Mammary epithelial cell (primary cell): ENCODE results near the gene KCTD18.

Source experiments
- CTCF ChIP-seq, 2 donors: IDR thresholded peaks in 1 of 2; conservative IDR thresholded peaks in 1 of 2; 2 replicates each; pipeline ENCODE4 v1.5.1; 2011 to 2012; ENCODE audit warnings: inconsistent platforms in 2 of 2, low read length in 2 of 2, mild to moderate bottlenecking in 2 of 2, control low read depth in 1 of 2, low read depth in 1 of 2; ENCODE audit not compliant: insufficient read depth in 1 of 2; ENCODE audit errors: extremely low read depth in 1 of 2
- EZH2 ChIP-seq: IDR thresholded peaks from 2 replicates; pipeline ENCODE4 v1.6.1; 2012; ENCODE audit warnings: low read length, inconsistent platforms, borderline replicate concordance

- TF ChIP-seq CTCF (conservative IDR thresholded peaks at IDR 0.05 in 1 of 2, IDR thresholded peaks at IDR 0.05 in 1 of 2; ENCODE audit: extremely low read depth in 1 of 2, insufficient read depth in 1 of 2, low read depth in 1 of 2, low read length in 2 of 2): no peak
- TF ChIP-seq EZH2: no peak
Observed at GRCh38 chr2:200447139-200447855, 62.6 kb downstream of the KCTD18 start.
